ENCODE results near the gene SYAP1. TPM values are rescaled to one million over a fixed set of nuclear protein-coding genes. Genes with fewer than 3 reads are reported as not detected.

SYAP1 gene
- total and polyA plus RNA-seq, 9 of the 15 experiments (the other 6 are each of a cell fraction or from before 2014, with no cell fraction given) = 5.7 to 35.3 (median 27.6) TPM

DNA sequence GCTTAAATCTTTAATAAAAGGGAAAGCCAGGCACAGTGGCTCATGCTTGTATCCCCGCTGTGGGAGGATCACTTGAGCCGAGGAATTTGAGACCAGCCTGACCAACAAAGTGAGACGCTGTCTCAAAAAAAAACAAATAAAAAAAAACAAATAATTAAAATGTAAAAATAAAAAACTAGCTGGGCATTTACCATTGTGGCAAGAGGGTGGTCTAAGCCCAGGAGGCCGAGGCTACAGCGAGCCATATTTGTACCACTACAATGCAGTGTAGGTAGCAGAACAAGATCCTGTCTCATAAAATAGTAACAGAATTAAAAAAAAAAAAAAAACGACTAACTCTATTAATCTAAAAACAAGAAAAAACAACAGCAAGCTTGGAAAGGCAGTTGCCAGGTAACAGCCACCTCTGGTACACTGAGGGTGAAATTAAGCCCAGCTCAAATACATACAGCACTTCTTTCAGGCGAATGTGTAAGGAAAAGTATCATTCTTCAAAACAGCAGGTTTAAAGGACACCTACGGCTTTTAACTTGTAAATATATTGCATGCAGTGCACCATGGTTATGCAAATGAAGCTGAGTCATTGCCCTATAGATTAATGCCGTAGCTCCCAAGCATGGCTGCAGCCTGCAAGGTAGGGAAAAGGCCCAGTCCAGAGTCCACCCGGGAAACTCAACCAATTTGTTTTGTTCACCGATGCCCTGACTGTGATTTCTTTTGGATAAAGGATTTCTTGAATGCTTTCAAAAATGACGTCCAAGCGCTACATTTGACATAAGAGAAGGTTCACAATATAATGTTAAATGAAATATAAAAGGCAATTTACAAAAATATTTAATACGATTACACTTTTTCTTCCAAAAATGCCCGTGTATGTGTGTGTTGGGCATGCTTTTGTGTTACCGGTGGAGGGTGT is 52.3 kb downstream of the SYAP1 start (continued):
- TF ChIP-seq, protein P1, sequence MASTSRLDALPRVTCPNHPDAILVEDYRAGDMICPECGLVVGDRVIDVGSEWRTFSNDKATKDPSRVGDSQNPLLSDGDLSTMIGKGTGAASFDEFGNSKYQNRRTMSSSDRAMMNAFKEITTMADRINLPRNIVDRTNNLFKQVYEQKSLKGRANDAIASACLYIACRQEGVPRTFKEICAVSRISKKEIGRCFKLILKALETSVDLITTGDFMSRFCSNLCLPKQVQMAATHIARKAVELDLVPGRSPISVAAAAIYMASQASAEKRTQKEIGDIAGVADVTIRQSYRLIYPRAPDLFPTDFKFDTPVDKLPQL (IDR thresholded peaks at IDR 0.05; ENCODE audit: extremely low read depth, insufficient read length) = peak; percentile 97
- TF ChIP-seq CAMTA2 (CRISPR knock-in tag; conservative IDR thresholded peaks at IDR 0.05) = peak; percentile 89; the same call in 1 of the 2 replicates
- peak; percentile 99 for TF ChIP-seq SMAD1 (IDR thresholded peaks at IDR 0.05; ENCODE audit: low read depth, low read length, partially characterized antibody)
- peak; percentile 100 for TF ChIP-seq SUPT5H (IDR thresholded peaks at IDR 0.05)
- TF ChIP-seq POLR2B (IDR thresholded peaks at IDR 0.05; ENCODE audit: low read depth, partially characterized antibody) = peak; percentile 99
- TF ChIP-seq SIRT6 (IDR thresholded peaks at IDR 0.05; ENCODE audit: low read depth, low read length) = no peak
- TF ChIP-seq HSF4 (CRISPR knock-in tag; IDR thresholded peaks at IDR 0.05; ENCODE audit: borderline replicate concordance) = no peak
- TF ChIP-seq WHSC1 (IDR thresholded peaks at IDR 0.05; ENCODE audit: low read length) = no peak
- 0 out of 4 replicates have a peak, but pooled peaks of 1 of the 2 experiments have one; percentile 3 for TF ChIP-seq SIX5 (IDR thresholded peaks at IDR 0.05; ENCODE audit: borderline replicate concordance in 1 of 2, insufficient read depth in 1 of 2, low read depth in 1 of 2, low read length in 2 of 2)
- TF ChIP-seq ARNT (IDR thresholded peaks at IDR 0.05) = peak; percentile 84 to 91
- TF ChIP-seq NCOA6 (IDR thresholded peaks at IDR 0.05) = no peak
- peak; percentile 81; the same call in 1 of the 2 replicates for TF ChIP-seq TOE1 (IDR thresholded peaks at IDR 0.05; ENCODE audit: borderline replicate concordance)
- TF ChIP-seq TOE1 (CRISPR knock-in tag; IDR thresholded peaks at IDR 0.05; ENCODE audit: borderline replicate concordance, low read depth) = no peak
- no peak for TF ChIP-seq ZSCAN29 (IDR thresholded peaks at IDR 0.05)
- TF ChIP-seq TEAD2 (tag; IDR thresholded peaks at IDR 0.05) = no peak
- no peak; the same call in none of the 2 replicates for TF ChIP-seq MYNN (IDR thresholded peaks at IDR 0.05)
- no peak for TF ChIP-seq MYNN (CRISPR knock-in tag; IDR thresholded peaks at IDR 0.05)
- TF ChIP-seq THAP7 (CRISPR knock-in tag; IDR thresholded peaks at IDR 0.05) = 0 out of 2 replicates have a peak, but pooled peaks have one; percentile 41
- TF ChIP-seq MCM7 (IDR thresholded peaks at IDR 0.05) = no peak; a peak in 1 of 4 replicates
- TF ChIP-seq FOXA3 (CRISPR knock-in tag; conservative IDR thresholded peaks at IDR 0.05 in 1 of 2, IDR thresholded peaks at IDR 0.05 in 1 of 2) = peak in 1 of 2 experiments; percentile 36; a peak in 1 of 4 replicates
- 0 out of 2 replicates have a peak, but pooled peaks have one; percentile 27 for TF ChIP-seq CHD2 (IDR thresholded peaks at IDR 0.05; ENCODE audit: low read depth, low read length)
- TF ChIP-seq KDM4B (IDR thresholded peaks at IDR 0.05; ENCODE audit: borderline replicate concordance in 2 of 2, low read depth in 1 of 2) = peak in 1 of 2 experiments; percentile 97; a peak in 2 of 4 replicates
- no peak for TF ChIP-seq ZBTB8A (IDR thresholded peaks at IDR 0.05; ENCODE audit: partially characterized antibody)
- TF ChIP-seq ETV5 (CRISPR knock-in tag; IDR thresholded peaks at IDR 0.05; ENCODE audit: low read depth) = no peak
- TF ChIP-seq KLF6 (CRISPR knock-in tag; IDR thresholded peaks at IDR 0.05; ENCODE audit: borderline replicate concordance) = no peak
- TF ChIP-seq KDM1A (IDR thresholded peaks at IDR 0.05) = no peak; a peak in 1 of 4 replicates
- TF ChIP-seq NFE2L1 (tag; IDR thresholded peaks at IDR 0.05; ENCODE audit: borderline replicate concordance, low read depth) = peak; percentile 87
- 0 out of 2 replicates have a peak, but pooled peaks have one; percentile 25 for TF ChIP-seq GABPA (tag; conservative IDR thresholded peaks at IDR 0.05; ENCODE audit: low read depth)
- TF ChIP-seq CHCHD3 (CRISPR knock-in tag; IDR thresholded peaks at IDR 0.05) = peak; percentile 98
- TF ChIP-seq NCOA1 (IDR thresholded peaks at IDR 0.05; ENCODE audit: low read depth) = peak; percentile 47; the same call in 1 of the 2 replicates

Data from K562 (cell line).